GM13976 (cell line): ENCODE measurements around the gene MCM5.
A peak's percentile ranks its signal among the peaks of the same experiment; 100 is the strongest.

ENCODE experiments used
- DNase-seq: peaks from one replicate; pipeline ENCODE4 v3.0.0; 2012; ENCODE audit warnings: low spot score
- in situ Hi-C: fragments of 300-500 bp; cut with MboI; formaldehyde crosslinking; loops from one replicate; pipeline ENCODE4 v1.12.0; 2022; ENCODE audit warnings: low sequenced_read_pairs, mixed read lengths, inconsistent platforms; ENCODE audit not compliant: unreplicated experiment
- TF ChIP-seq, protein P1 (sequence below): IDR thresholded peaks from 2 replicates; pipeline ENCODE4 v1.5.1; 2012; ENCODE audit warnings: borderline replicate concordance, mild to moderate bottlenecking; ENCODE audit not compliant: insufficient read depth; ENCODE audit errors: extremely low read depth, missing control alignments, control extremely low read depth

The MCM5 gene

DNA sequence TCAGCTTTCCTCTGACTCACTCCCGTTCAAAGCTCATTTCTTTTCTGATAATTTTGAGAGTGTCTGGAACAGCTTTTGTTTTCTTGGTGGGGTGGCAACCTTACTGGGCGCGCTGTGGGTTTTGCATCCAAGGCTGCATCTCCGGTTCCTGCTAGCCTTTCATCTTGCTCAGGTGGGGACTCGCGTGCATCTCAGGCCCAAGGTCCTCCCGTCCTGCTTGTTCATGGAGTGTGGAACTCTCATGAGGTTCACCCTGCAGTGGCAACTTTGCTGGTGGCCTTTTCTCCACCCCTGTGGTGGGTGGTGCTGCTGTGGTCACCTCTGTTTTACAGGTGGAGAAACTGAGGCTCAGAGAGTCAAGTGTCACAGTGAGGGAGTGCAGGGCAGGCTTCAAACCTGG lies 25.6 kb downstream of the MCM5 start:
- in situ Hi-C loops = no loop called here
- TF ChIP-seq, protein P1, sequence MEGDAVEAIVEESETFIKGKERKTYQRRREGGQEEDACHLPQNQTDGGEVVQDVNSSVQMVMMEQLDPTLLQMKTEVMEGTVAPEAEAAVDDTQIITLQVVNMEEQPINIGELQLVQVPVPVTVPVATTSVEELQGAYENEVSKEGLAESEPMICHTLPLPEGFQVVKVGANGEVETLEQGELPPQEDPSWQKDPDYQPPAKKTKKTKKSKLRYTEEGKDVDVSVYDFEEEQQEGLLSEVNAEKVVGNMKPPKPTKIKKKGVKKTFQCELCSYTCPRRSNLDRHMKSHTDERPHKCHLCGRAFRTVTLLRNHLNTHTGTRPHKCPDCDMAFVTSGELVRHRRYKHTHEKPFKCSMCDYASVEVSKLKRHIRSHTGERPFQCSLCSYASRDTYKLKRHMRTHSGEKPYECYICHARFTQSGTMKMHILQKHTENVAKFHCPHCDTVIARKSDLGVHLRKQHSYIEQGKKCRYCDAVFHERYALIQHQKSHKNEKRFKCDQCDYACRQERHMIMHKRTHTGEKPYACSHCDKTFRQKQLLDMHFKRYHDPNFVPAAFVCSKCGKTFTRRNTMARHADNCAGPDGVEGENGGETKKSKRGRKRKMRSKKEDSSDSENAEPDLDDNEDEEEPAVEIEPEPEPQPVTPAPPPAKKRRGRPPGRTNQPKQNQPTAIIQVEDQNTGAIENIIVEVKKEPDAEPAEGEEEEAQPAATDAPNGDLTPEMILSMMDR = no peak
- no peak for DNase-seq

DNA sequence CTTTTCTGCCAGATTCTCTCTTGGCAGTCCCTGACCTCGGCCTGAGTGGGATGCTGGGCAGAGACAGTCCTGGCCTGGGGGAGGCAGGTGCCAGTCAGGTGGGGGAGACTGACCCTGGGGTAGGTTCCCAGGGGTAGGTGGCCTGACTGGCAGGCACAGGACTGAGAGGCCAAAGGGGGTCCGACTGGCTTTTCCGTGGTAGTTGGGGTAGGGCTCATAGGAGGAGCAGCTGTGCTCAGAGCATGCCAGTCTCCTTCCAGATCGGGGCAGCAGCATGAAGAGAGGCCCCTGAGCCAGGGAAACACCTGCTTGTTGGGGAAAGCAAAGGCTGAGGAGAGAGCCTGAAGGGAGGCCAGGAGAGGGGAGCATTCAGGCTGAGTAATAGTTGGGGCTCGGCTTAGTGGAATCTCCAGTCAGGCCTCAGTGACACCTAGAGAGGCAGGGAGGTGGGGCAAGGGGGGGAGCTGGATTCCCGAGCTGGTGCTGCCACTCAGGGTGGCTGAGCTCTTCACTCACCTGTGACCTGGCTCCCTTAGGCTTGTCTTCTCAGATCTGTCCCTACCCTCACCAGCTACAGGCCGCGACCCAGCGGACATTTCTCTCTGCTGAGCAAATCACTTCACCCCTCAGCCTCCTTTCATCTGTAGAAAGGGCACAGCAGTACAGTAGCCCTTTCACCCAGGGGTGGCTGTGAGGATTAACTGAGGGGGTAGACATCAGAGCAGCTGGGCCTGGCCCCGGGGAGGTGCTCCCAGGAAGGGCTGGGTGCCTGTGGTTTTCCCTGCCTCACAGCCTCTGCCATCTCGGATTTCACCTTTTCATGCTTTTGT lies 26.2 kb downstream of the MCM5 start:
- no peak for DNase-seq
- in situ Hi-C loops = no loop called here
- TF ChIP-seq, protein P1 = no peak

DNA sequence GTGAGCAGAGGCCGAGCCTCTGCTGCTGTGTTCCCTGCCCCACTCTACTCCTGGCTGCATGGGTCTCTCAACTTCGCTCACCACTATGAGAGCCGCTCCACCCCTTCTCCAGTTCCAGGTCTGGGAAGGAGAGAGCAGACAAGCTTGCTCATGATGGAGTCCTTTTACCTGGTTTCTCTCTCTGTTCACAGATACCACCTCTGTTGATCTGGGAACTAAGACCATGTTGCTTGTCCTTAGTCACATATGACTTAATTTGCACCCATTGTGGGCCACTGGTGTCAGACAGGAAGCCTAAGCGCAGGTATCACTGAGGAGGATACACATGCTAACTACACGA lies 26.8 kb downstream of the MCM5 start:
- no peak for DNase-seq
- TF ChIP-seq, protein P1 = no peak
- in situ Hi-C loops = no loop called here

DNA sequence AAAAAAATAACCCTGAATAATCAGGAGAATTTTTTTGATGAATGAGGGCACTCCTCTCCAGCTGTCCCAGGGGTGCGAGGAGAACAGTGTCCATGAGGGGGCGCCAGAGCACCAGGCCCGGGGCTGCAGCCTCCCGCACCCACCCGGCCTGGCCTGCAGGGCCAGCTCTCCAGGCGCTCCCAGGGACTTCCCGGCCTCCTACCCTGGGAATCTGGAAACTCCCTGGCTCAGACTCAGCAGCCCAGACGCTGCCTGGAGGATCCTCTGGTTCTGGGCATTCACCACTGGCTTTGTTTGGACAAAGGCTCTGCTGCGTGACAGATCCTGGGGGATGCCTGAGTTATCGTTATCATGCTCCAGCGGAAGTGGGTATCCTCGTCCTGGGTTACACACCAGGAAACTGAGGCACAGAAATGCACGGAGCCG lies 31.0 kb downstream of the MCM5 start:
- peak; percentile 80 for DNase-seq
- in situ Hi-C loops = no loop called here
- TF ChIP-seq, protein P1 = peak; percentile 68

DNA sequence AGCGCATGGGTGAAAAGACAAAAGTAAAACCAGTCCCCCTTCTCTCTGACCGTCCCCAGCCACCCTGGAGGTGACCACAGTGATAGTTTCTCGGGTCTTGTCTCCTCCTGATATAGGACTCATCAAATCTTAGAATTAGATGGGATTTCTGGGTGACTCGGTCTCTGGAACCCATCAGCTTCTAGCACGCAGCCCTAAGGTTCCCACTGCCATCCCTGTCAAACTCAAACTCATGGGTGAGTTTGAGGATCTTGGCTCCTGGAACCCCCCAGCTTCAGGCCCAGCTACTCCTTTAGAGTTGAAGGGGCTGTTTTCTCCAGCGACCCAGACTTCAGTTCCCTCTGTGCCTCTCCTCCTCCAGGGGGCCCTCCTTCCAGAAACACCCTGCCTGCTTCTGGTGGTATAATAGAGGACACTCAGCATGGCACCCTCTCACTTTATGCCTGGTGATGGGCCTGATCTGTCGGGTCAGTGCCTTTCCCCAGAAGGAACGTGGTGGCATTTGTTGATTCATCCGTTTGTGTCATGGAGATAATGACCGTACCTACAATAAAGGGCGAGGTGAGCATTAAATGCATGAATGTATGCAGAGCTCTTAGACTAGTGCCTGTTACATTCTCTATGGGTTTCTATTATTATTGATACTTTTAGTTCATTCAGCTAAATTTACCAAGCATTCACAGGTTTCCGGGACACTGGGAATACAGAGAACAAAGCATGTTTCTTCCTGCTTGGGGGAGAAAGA lies 31.7 kb downstream of the MCM5 start:
- TF ChIP-seq, protein P1 = no peak
- in situ Hi-C loops = no loop called here
- no peak for DNase-seq

DNA sequence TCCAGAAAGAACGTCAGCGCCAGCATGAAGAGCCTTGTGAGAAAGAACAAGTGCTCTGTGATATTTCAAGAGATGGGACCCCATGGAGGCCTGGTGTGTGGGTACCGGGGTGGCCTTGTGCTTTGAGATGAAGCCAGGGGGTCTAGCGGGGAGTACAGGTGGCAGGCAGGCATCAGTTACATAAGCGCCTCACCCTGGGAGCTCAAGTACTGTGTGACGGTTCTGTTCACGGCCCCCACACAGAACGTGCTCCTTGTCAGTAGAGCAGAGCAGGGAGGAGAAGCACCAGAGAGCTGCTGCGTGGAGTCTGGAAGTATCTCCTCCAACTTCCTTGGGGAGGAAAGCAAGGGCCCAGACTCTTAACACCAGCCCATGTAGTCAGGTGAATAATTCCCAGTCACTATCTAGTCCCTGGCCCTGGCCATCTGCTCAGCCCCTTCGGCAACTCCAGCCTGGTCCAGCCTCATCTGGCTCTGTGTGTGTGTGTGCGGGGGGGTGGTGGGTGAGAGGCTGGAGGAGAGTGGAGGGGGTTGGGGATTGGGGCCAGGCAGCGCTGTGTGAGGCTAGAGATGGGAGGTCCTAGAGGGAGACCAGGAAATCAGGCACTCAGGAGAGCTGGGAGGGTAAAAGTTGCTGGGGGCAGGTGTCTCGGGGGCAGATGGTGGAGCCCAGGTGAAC lies 32.4 kb downstream of the MCM5 start:
- TF ChIP-seq, protein P1 = no peak
- in situ Hi-C loops = no loop called here
- no peak for DNase-seq
